HG02588 (cell line): ENCODE results near the gene BLCAP.

Experiments used
- ATAC-seq: cut with Tn5 transposase; IDR thresholded peaks from one replicate; pipeline ENCODE4 v1.9.1; 2021; ENCODE audit warnings: mild to moderate bottlenecking, moderate library complexity; ENCODE audit not compliant: unreplicated experiment

The BLCAP gene

GRCh38 chr20:37530696-37531095 lies 3.0 kb upstream of the BLCAP start:
- no peak for ATAC-seq

- ATAC-seq, result no peak
Observed at GRCh38 chr20:37529968-37530600, 2.4 kb upstream of the BLCAP start.

GRCh38 chr20:37529214-37529967 lies 1.7 kb upstream of the BLCAP start:
- ATAC-seq, result no peak

GRCh38 chr20:37528446-37529213 lies 954 bp upstream of the BLCAP start:
- ATAC-seq, result no peak

- no peak for ATAC-seq
Observed at GRCh38 chr20:37526839-37527637, 638 bp downstream of the BLCAP start.

- ATAC-seq, result no peak
Observed at GRCh38 chr20:37526238-37526838, 1.3 kb downstream of the BLCAP start.

GRCh38 chr20:37525810-37526209 lies 1.9 kb downstream of the BLCAP start:
- no peak for ATAC-seq

- ATAC-seq, result no peak
Observed at GRCh38 chr20:37524859-37525708, 2.6 kb downstream of the BLCAP start.

GRCh38 chr20:37523911-37524700 lies 3.6 kb downstream of the BLCAP start:
- ATAC-seq, result no peak

GRCh38 chr20:37523012-37523391 lies 4.7 kb downstream of the BLCAP start:
- ATAC-seq, result no peak

- ATAC-seq, result no peak
Observed at GRCh38 chr20:37522260-37523011, 5.2 kb downstream of the BLCAP start.

- no peak for ATAC-seq
Observed at GRCh38 chr20:37521061-37521771, 6.5 kb downstream of the BLCAP start, which contains the start of gene NNAT. Gene NNAT, plus strand, starts transcription at chr20:37521250. Its CDS starts 82 bp downstream, at chr20:37521332.

- no peak for ATAC-seq
Observed at GRCh38 chr20:37520419-37520955, 7.2 kb downstream of the BLCAP start.

GRCh38 chr20:37519508-37520418 lies 7.9 kb downstream of the BLCAP start:
- no peak for ATAC-seq

- ATAC-seq, result no peak
Observed at GRCh38 chr20:37518606-37519507, 8.8 kb downstream of the BLCAP start.
